Transverse colon (tissue), 4 donors: ENCODE results near the gene FBXW9.

Experiments used
- EP300 ChIP-seq: sonication (generic); formaldehyde crosslinking; IDR thresholded peaks from one replicate; pipeline ENCODE4 v1.6.1; 2017; ENCODE audit warnings: antibody characterized with exemption, low read depth
- POLR2A ChIP-seq: fragments of 450-650 bp; IDR thresholded peaks from one replicate; pipeline ENCODE4 v1.6.1; 2016; ENCODE audit warnings: antibody characterized with exemption, mild to moderate bottlenecking, moderate library complexity
- POLR2AphosphoS5 ChIP-seq, 3 donors: sonication (generic); formaldehyde crosslinking; IDR thresholded peaks; one replicate each; pipeline ENCODE4 v1.6.1; 2016; ENCODE audit warnings: antibody characterized with exemption in 3 of 3
- TF ChIP-seq, protein P1 (sequence below), 5 experiments: fragments of 200-600 bp in 3 of 5; fragments of 450-650 bp in 2 of 5; sonication (generic) in 3 of 5; IDR thresholded peaks; 1 replicate in 2 of 5; 2 replicates in 3 of 5; pipeline ENCODE4 v1.5.1; 2016 to 2017; ENCODE audit warnings: antibody characterized with exemption in 5 of 5, inconsistent platforms in 3 of 5, mild to moderate bottlenecking in 2 of 5, moderate library complexity in 1 of 5

DNA sequence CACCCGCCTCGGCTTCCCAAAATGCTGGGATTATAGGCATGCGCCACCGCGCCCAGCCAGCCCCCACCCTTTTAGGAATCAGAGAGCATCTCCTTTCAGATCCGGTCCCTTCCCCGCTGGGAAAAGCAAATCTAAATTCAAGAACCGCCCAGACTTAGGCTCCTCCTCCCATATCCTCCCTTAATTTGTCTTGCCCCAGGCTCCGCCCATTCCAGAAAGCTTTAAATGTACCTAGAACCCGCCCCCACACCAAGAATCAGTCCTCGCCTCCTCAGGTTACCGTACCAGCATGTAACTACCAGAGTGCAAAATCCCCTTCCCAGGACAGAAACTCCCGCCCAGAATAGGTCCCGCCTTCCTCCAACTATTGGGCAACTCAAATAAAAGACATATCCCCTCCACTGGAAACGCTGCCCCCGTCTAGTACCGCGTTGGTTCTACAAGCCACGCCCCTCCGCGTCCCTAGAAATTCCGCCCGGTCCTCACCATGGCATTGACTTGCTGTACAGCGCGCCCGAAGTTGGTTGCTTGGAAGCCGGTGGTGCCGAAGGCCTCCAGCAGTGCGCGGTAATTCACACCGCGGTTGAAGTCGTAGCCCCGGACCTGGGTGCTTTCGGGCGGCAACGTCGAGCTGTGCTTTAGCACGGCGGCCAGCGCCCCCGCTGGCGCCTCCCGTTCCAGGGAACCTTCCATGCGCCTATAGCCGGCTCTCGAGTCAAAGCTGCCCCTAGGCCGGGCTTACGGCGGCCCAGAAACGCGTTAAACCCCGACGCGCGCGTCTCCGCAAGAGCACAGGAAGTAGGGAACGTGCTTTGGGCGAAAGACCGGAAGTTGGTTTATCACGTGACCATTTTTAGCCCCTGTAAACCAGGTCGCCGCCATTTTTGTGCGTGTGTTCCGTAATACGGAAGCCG is 15.1 kb downstream of the FBXW9 start, which contains the start of gene DHPS:
- peak; percentile 85 for TF ChIP-seq POLR2A
- TF ChIP-seq, protein P1, sequence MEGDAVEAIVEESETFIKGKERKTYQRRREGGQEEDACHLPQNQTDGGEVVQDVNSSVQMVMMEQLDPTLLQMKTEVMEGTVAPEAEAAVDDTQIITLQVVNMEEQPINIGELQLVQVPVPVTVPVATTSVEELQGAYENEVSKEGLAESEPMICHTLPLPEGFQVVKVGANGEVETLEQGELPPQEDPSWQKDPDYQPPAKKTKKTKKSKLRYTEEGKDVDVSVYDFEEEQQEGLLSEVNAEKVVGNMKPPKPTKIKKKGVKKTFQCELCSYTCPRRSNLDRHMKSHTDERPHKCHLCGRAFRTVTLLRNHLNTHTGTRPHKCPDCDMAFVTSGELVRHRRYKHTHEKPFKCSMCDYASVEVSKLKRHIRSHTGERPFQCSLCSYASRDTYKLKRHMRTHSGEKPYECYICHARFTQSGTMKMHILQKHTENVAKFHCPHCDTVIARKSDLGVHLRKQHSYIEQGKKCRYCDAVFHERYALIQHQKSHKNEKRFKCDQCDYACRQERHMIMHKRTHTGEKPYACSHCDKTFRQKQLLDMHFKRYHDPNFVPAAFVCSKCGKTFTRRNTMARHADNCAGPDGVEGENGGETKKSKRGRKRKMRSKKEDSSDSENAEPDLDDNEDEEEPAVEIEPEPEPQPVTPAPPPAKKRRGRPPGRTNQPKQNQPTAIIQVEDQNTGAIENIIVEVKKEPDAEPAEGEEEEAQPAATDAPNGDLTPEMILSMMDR (IDR thresholded peaks at IDR 0.05), result no peak
- peak; percentile 61 to 78 (median 74) for TF ChIP-seq POLR2AphosphoS5 (IDR thresholded peaks at IDR 0.05)
- TF ChIP-seq EP300, result no peak
